ENCODE measurements around the gene P3R3URF. TPM values are rescaled to one million over a fixed set of nuclear protein-coding genes. Genes with fewer than 3 reads are reported as not detected.

Gene P3R3URF
- total and polyA plus RNA-seq, 9 of the 15 experiments (the other 6 are each of a cell fraction or from before 2014, with no cell fraction given), result not detected

GRCh38 chr1:46223472-46223943 is 47.2 kb upstream of the P3R3URF start (continued):
- TF ChIP-seq ZNF41 (CRISPR knock-in tag; conservative IDR thresholded peaks at IDR 0.05), result no peak
- TF ChIP-seq PRPF4 (IDR thresholded peaks at IDR 0.05; ENCODE audit: insufficient read depth, low read depth, low read length, poor library complexity, severe bottlenecking), result no peak
- TF ChIP-seq SNIP1 (IDR thresholded peaks at IDR 0.05; ENCODE audit: low read depth), result no peak
- no peak for TF ChIP-seq ZNF140 (CRISPR knock-in tag; IDR thresholded peaks at IDR 0.05)
- TF ChIP-seq POLR2AphosphoS2 (IDR thresholded peaks at IDR 0.05; ENCODE audit: low read length), result no peak
- TF ChIP-seq CREB3L1 (IDR thresholded peaks at IDR 0.05; ENCODE audit: borderline replicate concordance, low read depth), result no peak
- TF ChIP-seq ZC3H4 (CRISPR knock-in tag; IDR thresholded peaks at IDR 0.05; ENCODE audit: borderline replicate concordance), result no peak
- TF ChIP-seq FOXK1 (CRISPR knock-in tag; IDR thresholded peaks at IDR 0.05; ENCODE audit: borderline replicate concordance), result no peak
- TF ChIP-seq ZNF324 (CRISPR knock-in tag; IDR thresholded peaks at IDR 0.05), result no peak
- no peak for TF ChIP-seq ZC3H11A (IDR thresholded peaks at IDR 0.05; ENCODE audit: low read depth, low read length)
- TF ChIP-seq HLTF (IDR thresholded peaks at IDR 0.05), result no peak
- TF ChIP-seq SP2 (IDR thresholded peaks at IDR 0.05; ENCODE audit: extremely low read depth, low read depth, low read length, poor library complexity, severe bottlenecking), result no peak
- no peak for TF ChIP-seq NUFIP1 (IDR thresholded peaks at IDR 0.05; ENCODE audit: partially characterized antibody)
- TF ChIP-seq ZBTB9 (CRISPR knock-in tag; IDR thresholded peaks at IDR 0.05), result no peak
- peak; percentile 95 to 99 (median 97) for TF ChIP-seq CTCF (IDR thresholded peaks at IDR 0.05 in 2 of 3, conservative IDR thresholded peaks at IDR 0.05 in 1 of 3; ENCODE audit: insufficient read depth in 2 of 3, low read depth in 1 of 3, low read length in 3 of 3)
- no peak for TF ChIP-seq FOXP1 (CRISPR knock-in tag; IDR thresholded peaks at IDR 0.05)
- TF ChIP-seq ZBTB34 (CRISPR knock-in tag; IDR thresholded peaks at IDR 0.05), result no peak
- TF ChIP-seq HNRNPLL (IDR thresholded peaks at IDR 0.05; ENCODE audit: low read depth, low read length, poor library complexity, severe bottlenecking), result no peak
- no peak for TF ChIP-seq NR2C1 (IDR thresholded peaks at IDR 0.05)
- no peak for TF ChIP-seq NR2C1 (tag; IDR thresholded peaks at IDR 0.05)
- TF ChIP-seq POLR2G (IDR thresholded peaks at IDR 0.05; ENCODE audit: low read depth, low read length), result no peak
- no peak for TF ChIP-seq ILK (tag; IDR thresholded peaks at IDR 0.05; ENCODE audit: borderline replicate concordance, low read depth)
- no peak for TF ChIP-seq FIP1L1 (IDR thresholded peaks at IDR 0.05; ENCODE audit: low read depth, low read length, poor library complexity, severe bottlenecking)
